GM21423 (cell line): Measurements from ENCODE around the gene KRT17.

Source experiments
- ATAC-seq: cut with Tn5 transposase; IDR thresholded peaks from one replicate; pipeline ENCODE4 v1.9.1; 2021; ENCODE audit warnings: mild to moderate bottlenecking, moderate library complexity; ENCODE audit not compliant: unreplicated experiment

KRT17 gene

GRCh38 chr17:41624208-41625101, at the start of gene KRT17:
TSS of gene KRT17 (minus strand) at chr17:41624575. CDS start at chr17:41624509, 66 bp downstream.
- no peak for ATAC-seq

GRCh38 chr17:41672153-41672552, 47.8 kb upstream of the KRT17 start:
- no peak for ATAC-seq

GRCh38 chr17:41667280-41668041, 43.1 kb upstream of the KRT17 start:
- no peak for ATAC-seq

GRCh38 chr17:41666708-41667279, 42.4 kb upstream of the KRT17 start:
- peak; percentile 44 for ATAC-seq

- ATAC-seq: peak; percentile 29
Measured at GRCh38 chr17:41666237-41666641, 41.9 kb upstream of the KRT17 start.

- ATAC-seq: peak; percentile 61
Measured at GRCh38 chr17:41665566-41666236, 41.3 kb upstream of the KRT17 start.

GRCh38 chr17:41664587-41665565, 40.5 kb upstream of the KRT17 start:
- ATAC-seq: no peak

- ATAC-seq: no peak
Measured at GRCh38 chr17:41664172-41664457, 39.7 kb upstream of the KRT17 start.

- no peak for ATAC-seq
Measured at GRCh38 chr17:41663451-41664171, 39.2 kb upstream of the KRT17 start.

- no peak for ATAC-seq
Measured at GRCh38 chr17:41660221-41660711, 35.9 kb upstream of the KRT17 start.

- ATAC-seq: no peak
Measured at GRCh38 chr17:41659427-41660212, 35.2 kb upstream of the KRT17 start.

GRCh38 chr17:41658846-41659245, 34.5 kb upstream of the KRT17 start:
- ATAC-seq: no peak

GRCh38 chr17:41657936-41658335, 33.6 kb upstream of the KRT17 start:
- no peak for ATAC-seq

GRCh38 chr17:41657176-41657754, 32.9 kb upstream of the KRT17 start:
- no peak for ATAC-seq

- ATAC-seq: no peak
Measured at GRCh38 chr17:41656249-41657023, 32.1 kb upstream of the KRT17 start.

GRCh38 chr17:41655611-41656111, 31.3 kb upstream of the KRT17 start:
- ATAC-seq: no peak
